Transverse colon (tissue), 4 donors: ENCODE results near the gene KIAA1755. TPM values are rescaled to one million over a fixed set of nuclear protein-coding genes. Genes with fewer than 3 reads are reported as not detected.

Experiments used
- DNase-seq: peaks from one replicate; pipeline ENCODE4 v3.0.0-alpha.2; 2019
- H3K27ac ChIP-seq, 4 donors: fragments of 200-600 bp; sonication (generic); 2 replicates each; pipeline ENCODE4 v1.5.1; 2016 to 2018; ENCODE audit warnings: inconsistent platforms in 4 of 4
- H3K27me3 ChIP-seq: fragments of 200-600 bp; sonication (generic); 2 replicates; pipeline ENCODE4 v1.5.1; 2017; ENCODE audit warnings: inconsistent platforms
- H3K36me3 ChIP-seq, 4 donors: fragments of 200-600 bp; sonication (generic); 2 replicates each; pipeline ENCODE4 v1.5.1; 2017 to 2019; ENCODE audit warnings: inconsistent platforms in 4 of 4
- H3K4me1 ChIP-seq, 4 donors: fragments of 200-600 bp; sonication (generic); 2 replicates each; pipeline ENCODE4 v1.5.1; 2017 to 2020; ENCODE audit warnings: inconsistent platforms in 4 of 4
- H3K4me3 ChIP-seq, 4 donors: fragments of 200-600 bp; sonication (generic); 1 replicate in 1 of 4; 2 replicates in 3 of 4; pipeline versions ENCODE4 v1.5.1 to v1.6.1; 2017 to 2019; ENCODE audit warnings: inconsistent platforms in 4 of 4
- H3K9me3 ChIP-seq, 2 donors: fragments of 200-600 bp; sonication (generic); 2 replicates each; pipeline ENCODE4 v1.5.1; 2017 to 2019; ENCODE audit warnings: inconsistent platforms in 2 of 2
- EP300 ChIP-seq: sonication (generic); formaldehyde crosslinking; IDR thresholded peaks from one replicate; pipeline ENCODE4 v1.6.1; 2017; ENCODE audit warnings: antibody characterized with exemption, low read depth
- POLR2A ChIP-seq: fragments of 450-650 bp; IDR thresholded peaks from one replicate; pipeline ENCODE4 v1.6.1; 2016; ENCODE audit warnings: antibody characterized with exemption, mild to moderate bottlenecking, moderate library complexity
- POLR2AphosphoS5 ChIP-seq, 3 donors: sonication (generic); formaldehyde crosslinking; IDR thresholded peaks; one replicate each; pipeline ENCODE4 v1.6.1; 2016; ENCODE audit warnings: antibody characterized with exemption in 3 of 3
- WGBS, 2 donors: methylation state at CpG; one replicate each; pipeline ENCODE4 v1.1.5; 2018; ENCODE audit warnings: low coverage in 1 of 2; 5-methylcytosine and 5-hydroxymethylcytosine counted together
- in situ Hi-C, 4 donors: fragments of 200-750 bp; cut with MboI; loops; one replicate each; pipeline versions ENCODE4 v1.15.0 to v1.15.1; 2017; ENCODE audit warnings: low sequenced_read_pairs in 3 of 4, low pct_ligation_motif_present in 1 of 4, low pct_unique_long_range_greater_than_20kb in 1 of 4
- intact Hi-C: fragments of 100-400 bp; cut with DNase I; formaldehyde crosslinking; loops from one replicate; pipeline ENCODE4 v1.15.1; 2023; ENCODE audit warnings: low total_unique reads
- total RNA-seq, 4 donors: library from RNA; depleted of rRNA; stranded (reverse); fragments of >200 nt; gene quantifications; one replicate each; pipeline ENCODE4 v1.1.0, GENCODE V29; 2016
- TF ChIP-seq, protein P1 (sequence below), 5 experiments: fragments of 200-600 bp in 3 of 5; fragments of 450-650 bp in 2 of 5; sonication (generic) in 3 of 5; IDR thresholded peaks; 1 replicate in 2 of 5; 2 replicates in 3 of 5; pipeline ENCODE4 v1.5.1; 2016 to 2017; ENCODE audit warnings: antibody characterized with exemption in 5 of 5, inconsistent platforms in 3 of 5, mild to moderate bottlenecking in 2 of 5, moderate library complexity in 1 of 5

The KIAA1755 gene
- total RNA-seq, 4 donors from 2014 or later, result 1.6 to 20.2 (median 3.7) TPM

GRCh38 chr20:38293491-38294065 lies 33.0 kb upstream of the KIAA1755 start:
- Histone ChIP-seq H3K27ac (no peak overlapping the region), H3K4me3 (no peak overlapping the region), H3K27me3 (peaks cover 17% of the 10 kb centered on the region), H3K4me1 (no peaks in the 10 kb centered on the region), H3K36me3 (no peaks in the 10 kb centered on the region), H3K9me3 (no peaks in the 10 kb centered on the region)
- DNase-seq, result no peak
- intact Hi-C loops (no loop called here), in situ Hi-C loops (no loop called here)
- TF ChIP-seq, protein P1, sequence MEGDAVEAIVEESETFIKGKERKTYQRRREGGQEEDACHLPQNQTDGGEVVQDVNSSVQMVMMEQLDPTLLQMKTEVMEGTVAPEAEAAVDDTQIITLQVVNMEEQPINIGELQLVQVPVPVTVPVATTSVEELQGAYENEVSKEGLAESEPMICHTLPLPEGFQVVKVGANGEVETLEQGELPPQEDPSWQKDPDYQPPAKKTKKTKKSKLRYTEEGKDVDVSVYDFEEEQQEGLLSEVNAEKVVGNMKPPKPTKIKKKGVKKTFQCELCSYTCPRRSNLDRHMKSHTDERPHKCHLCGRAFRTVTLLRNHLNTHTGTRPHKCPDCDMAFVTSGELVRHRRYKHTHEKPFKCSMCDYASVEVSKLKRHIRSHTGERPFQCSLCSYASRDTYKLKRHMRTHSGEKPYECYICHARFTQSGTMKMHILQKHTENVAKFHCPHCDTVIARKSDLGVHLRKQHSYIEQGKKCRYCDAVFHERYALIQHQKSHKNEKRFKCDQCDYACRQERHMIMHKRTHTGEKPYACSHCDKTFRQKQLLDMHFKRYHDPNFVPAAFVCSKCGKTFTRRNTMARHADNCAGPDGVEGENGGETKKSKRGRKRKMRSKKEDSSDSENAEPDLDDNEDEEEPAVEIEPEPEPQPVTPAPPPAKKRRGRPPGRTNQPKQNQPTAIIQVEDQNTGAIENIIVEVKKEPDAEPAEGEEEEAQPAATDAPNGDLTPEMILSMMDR (IDR thresholded peaks at IDR 0.05), result no peak
- no peak for TF ChIP-seq POLR2A
- no peak for TF ChIP-seq EP300
- no peak for TF ChIP-seq POLR2AphosphoS5 (IDR thresholded peaks at IDR 0.05)
- WGBS, 2 donors, result 63 to 89% methylated on average over 3 to 7 of the region's 7 CpGs

DNA sequence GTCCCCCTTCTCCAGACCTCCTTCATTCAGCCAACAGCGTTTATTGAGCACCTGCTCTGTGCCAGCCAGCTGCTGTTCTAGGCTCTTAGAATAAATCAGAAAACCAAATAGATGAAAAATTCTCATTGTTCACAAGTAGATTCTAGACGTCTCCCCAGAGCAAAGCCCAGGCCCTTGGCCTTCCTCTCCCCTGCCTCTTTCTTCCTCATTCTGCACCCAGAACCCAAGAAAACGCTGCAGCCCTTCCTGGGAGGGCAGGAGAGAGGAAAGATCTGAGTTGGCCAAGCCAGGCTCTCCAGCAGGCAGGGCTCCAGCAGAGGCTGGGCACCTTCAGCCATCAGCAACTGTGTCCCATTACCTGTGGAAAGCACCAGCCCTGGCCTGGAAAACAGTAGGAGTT lies 31.4 kb upstream of the KIAA1755 start:
- H3K4me3 ChIP-seq, result no peak overlapping the region
- peaks cover 21% of the 10 kb centered on the region for H3K27me3 ChIP-seq
- in situ Hi-C loops, result no loop called here
- no peak overlapping the region for H3K27ac ChIP-seq
- 52 to 80% methylated on average over 2 to 3 of the region's 3 CpGs for WGBS, 2 donors
- no peak for TF ChIP-seq POLR2AphosphoS5 (IDR thresholded peaks at IDR 0.05)
- TF ChIP-seq, protein P1 (IDR thresholded peaks at IDR 0.05), result no peak
- no peak for TF ChIP-seq POLR2A
- TF ChIP-seq EP300, result no peak
- intact Hi-C loops, result no loop called here
- no peak for DNase-seq
- H3K4me1 ChIP-seq, result no peaks in the 10 kb centered on the region
- no peaks in the 10 kb centered on the region for H3K9me3 ChIP-seq
- no peaks in the 10 kb centered on the region for H3K36me3 ChIP-seq

DNA sequence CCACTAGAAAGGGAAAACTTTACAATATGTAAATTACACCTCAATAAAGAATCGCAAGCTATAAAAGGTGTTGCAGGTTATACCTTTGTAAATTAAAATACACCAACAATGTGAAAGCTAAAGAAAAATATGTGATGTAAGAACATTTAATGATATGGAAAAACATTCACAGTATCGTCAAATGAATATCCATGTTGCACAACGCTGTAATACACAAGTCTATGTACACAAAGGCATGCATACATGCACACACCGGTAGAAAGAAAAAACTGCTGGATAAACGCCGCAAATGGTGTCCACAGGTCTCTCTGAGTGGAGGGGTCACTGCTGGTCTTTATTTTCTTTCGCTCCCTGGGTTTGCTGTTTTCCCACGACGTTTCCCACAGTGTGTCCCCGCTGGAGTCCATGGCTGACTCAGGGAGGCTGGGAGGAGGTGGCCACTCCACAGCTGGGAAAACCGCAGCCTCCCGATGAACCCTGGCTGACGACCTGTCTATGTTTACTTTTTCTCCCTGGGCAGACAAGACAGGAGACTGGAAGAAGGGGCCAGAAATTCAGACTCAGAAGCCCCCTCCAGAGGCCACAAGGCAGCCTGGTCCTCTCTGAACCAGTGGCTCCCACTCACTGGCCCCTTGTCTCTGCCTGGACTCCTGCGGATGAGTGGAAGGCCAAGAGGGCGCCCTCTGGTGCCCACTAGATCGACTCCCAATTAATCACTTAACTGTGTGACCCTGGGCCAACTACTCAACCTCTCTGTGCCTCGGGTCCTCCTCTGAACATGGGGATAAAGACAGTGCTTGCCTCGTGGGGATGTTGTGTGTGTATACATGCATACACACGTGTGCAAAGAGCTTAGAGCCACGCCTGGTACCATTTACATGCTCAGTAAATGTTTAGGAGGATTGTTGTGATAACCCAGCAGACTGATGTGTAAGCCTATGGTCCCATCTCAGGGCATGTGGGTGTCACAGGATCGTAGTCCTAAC lies 30.6 kb upstream of the KIAA1755 start:
- DNase-seq, result no peak
- no peaks in the 10 kb centered on the region for H3K36me3 ChIP-seq
- peaks cover 25% of the 10 kb centered on the region for H3K27me3 ChIP-seq
- no peak overlapping the region for H3K4me3 ChIP-seq
- no peaks in the 10 kb centered on the region for H3K4me1 ChIP-seq
- intact Hi-C loops (no loop called here), in situ Hi-C loops (no loop called here)
- TF ChIP-seq, protein P1 (IDR thresholded peaks at IDR 0.05), result peak in 1 of 5 experiments; percentile 15
- TF ChIP-seq EP300 (no peak), POLR2A (no peak), POLR2AphosphoS5 (IDR thresholded peaks at IDR 0.05) (no peak)
- H3K27ac ChIP-seq, result no peak overlapping the region
- WGBS, 2 donors, result 27 to 44% methylated on average over 6 to 19 of the region's 21 CpGs
- H3K9me3 ChIP-seq, result no peaks in the 10 kb centered on the region
